Stomach (tissue), 19 donors: ENCODE data around the gene PTGDS. TPM values are rescaled to one million over a fixed set of nuclear protein-coding genes. Genes with fewer than 3 reads are reported as not detected.

ENCODE experiments used
- DNase-seq, 2 donors: peaks; one replicate each; pipeline versions ENCODE4 v3.0.0 to v3.0.0-alpha.2; 2013 to 2019
- H3K27ac ChIP-seq, 5 donors: fragments of 200-600 bp in 4 of 5; sonication (generic) in 4 of 5; one replicate each; pipeline ENCODE4 v1.5.1; 2013 to 2019; ENCODE audit warnings: mild to moderate bottlenecking in 1 of 5, moderate library complexity in 1 of 5
- H3K27me3 ChIP-seq, 3 donors: fragments of 200-600 bp; sonication (generic); one replicate each; pipeline ENCODE4 v1.5.1; 2017 to 2019; ENCODE audit warnings: mixed run types in 1 of 3
- H3K36me3 ChIP-seq, 4 donors: fragments of 200-600 bp; sonication (generic); 1 replicate in 3 of 4; 2 replicates in 1 of 4; pipeline ENCODE4 v1.5.1; 2016 to 2019
- H3K4me1 ChIP-seq, 4 donors: fragments of 200-600 bp; sonication (generic); one replicate each; pipeline ENCODE4 v1.5.1; 2016 to 2019
- H3K4me3 ChIP-seq, 4 donors: fragments of 200-600 bp; sonication (generic) in 3 of 4; one replicate each; pipeline ENCODE4 v1.5.1; 2016 to 2019; ENCODE audit warnings: mild to moderate bottlenecking in 1 of 4
- H3K9me3 ChIP-seq, 4 donors: fragments of 200-600 bp; sonication (generic); one replicate each; pipeline ENCODE4 v1.5.1; 2016 to 2019
- EP300 ChIP-seq: sonication (generic); formaldehyde crosslinking; IDR thresholded peaks from one replicate; pipeline ENCODE4 v1.6.1; 2017; ENCODE audit warnings: antibody characterized with exemption
- POLR2A ChIP-seq, 4 donors: fragments of 450-650 bp; IDR thresholded peaks; one replicate each; pipeline ENCODE4 v1.6.1; 2016; ENCODE audit warnings: antibody characterized with exemption in 4 of 4, control low read depth in 2 of 4, mild to moderate bottlenecking in 1 of 4, moderate library complexity in 1 of 4
- POLR2AphosphoS5 ChIP-seq, 3 donors: sonication (generic); formaldehyde crosslinking; IDR thresholded peaks; one replicate each; pipeline ENCODE4 v1.6.1; 2016; ENCODE audit warnings: antibody characterized with exemption in 3 of 3
- WGBS, 5 donors: extraction: QIAGEN DNeasy Blood & Tissue Kit in 3 of 5; methylation state at CpG; one replicate each; pipeline versions ENCODE4 v1.1.5 to v1.1.7; 2013 to 2018; 5-methylcytosine and 5-hydroxymethylcytosine counted together
- intact Hi-C: fragments of 100-400 bp; cut with DNase I; formaldehyde crosslinking; loops from one replicate; pipeline ENCODE4 v1.15.1; 2023; ENCODE audit warnings: low total_unique reads
- long read RNA-seq, 10 donors: transcript quantifications; one replicate each; lab custom pipeline, GENCODE V29; 2026
- polyA plus RNA-seq, 3 donors: library from polyadenylated mRNA; stranded (reverse); fragments of 200-250 nt; gene quantifications; one replicate each; pipeline ENCODE4 v1.2.3, GENCODE V29; 2013
- total RNA-seq, 5 donors: library from RNA; depleted of rRNA; stranded (reverse); fragments of >200 nt; gene quantifications; one replicate each; pipeline versions ENCODE4 v1.1.0 to v1.2.3, GENCODE V29; 2014 to 2016
- TF ChIP-seq, protein P1 (sequence below), 7 experiments: fragments of 450-650 bp in 4 of 7; fragments of 200-600 bp in 3 of 7; sonication (generic) in 3 of 7; IDR thresholded peaks; one replicate each; pipeline ENCODE4 v1.5.1; 2016 to 2019; ENCODE audit warnings: antibody characterized with exemption in 7 of 7, control low read depth in 2 of 7, mild to moderate bottlenecking in 1 of 7
- donor health status: healthy with polysubstance abuse.
- donor health status: Bipolar disorder and iron deficiency.
- donor health status: healthy.

Gene PTGDS
- total RNA-seq (10 to 100 TPM in 4 of 5 donors, 1 to 10 TPM in 1; 2.3 to 34.9 (median 30.4) TPM), polyA plus RNA-seq (10 to 100 TPM; 18.6 to 64.4 (median 37.3) TPM)
- long read RNA-seq, donor 1 = 0 reads
- long read RNA-seq, donor 2, partial matches to known transcripts = 0 of 2 reads
- long read RNA-seq, donor 2, other reads (novel, unspliced or antisense) = 0 of 2 reads
- long read RNA-seq, donor 3, partial matches to known transcripts = 0 of 4 reads
- long read RNA-seq, donor 3, other reads (novel, unspliced or antisense) = 0 of 4 reads
- long read RNA-seq, donor 4, partial matches to known transcripts = 0 of 1 reads
- long read RNA-seq, donor 4, other reads (novel, unspliced or antisense) = 0 of 1 reads
- long read RNA-seq, donor 5, partial matches to known transcripts = 0 of 1 reads
- long read RNA-seq, donor 5, other reads (novel, unspliced or antisense) = 0 of 1 reads
- long read RNA-seq, donor 6, transcript PTGDS-202 (7 exons, 807 nt) = major isoform, 8 of 8 reads
- long read RNA-seq, donor 6, partial matches to known transcripts = 0 of 8 reads
- long read RNA-seq, donor 6, other reads (novel, unspliced or antisense) = 0 of 8 reads
- long read RNA-seq, donor 7, partial matches to known transcripts = 0 of 4 reads
- long read RNA-seq, donor 7, other reads (novel, unspliced or antisense) = 0 of 4 reads
- long read RNA-seq, donor 8, partial matches to known transcripts = 0 of 2 reads
- long read RNA-seq, donor 8, other reads (novel, unspliced or antisense) = 0 of 2 reads
- long read RNA-seq, donor 9 = 0 reads
- long read RNA-seq, donor 10, partial matches to known transcripts = 0 of 1 reads
- long read RNA-seq, donor 10, other reads (novel, unspliced or antisense) = 0 of 1 reads

DNA sequence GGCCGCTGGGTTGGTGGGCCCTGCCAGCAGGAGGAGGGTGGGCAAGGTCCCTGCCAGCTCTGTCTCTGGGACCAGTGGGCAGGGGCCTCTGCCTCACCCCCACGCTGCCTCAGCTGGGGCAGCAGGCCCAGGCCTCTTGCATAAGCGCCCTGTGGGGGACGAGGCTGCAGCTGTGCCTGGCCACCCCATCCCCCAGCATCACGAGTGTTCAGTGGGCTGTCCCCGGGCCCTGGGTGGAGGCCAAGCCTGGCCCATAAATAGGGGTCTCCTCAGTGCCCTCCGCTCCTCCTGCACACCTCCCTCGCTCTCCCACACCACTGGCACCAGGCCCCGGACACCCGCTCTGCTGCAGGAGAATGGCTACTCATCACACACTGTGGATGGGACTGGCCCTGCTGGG, at the start of gene PTGDS:
PTGDS (plus strand) TSS at position 282 of the 400 bp plus-strand sequence; CDS start at position 357, 75 bp downstream.
- Histone ChIP-seq H3K9me3 (no peaks in the 10 kb centered on the region), H3K27me3 (peaks cover 0 to 30% (median 6%) of the 10 kb centered on the region in 3 donors), H3K27ac (peak within 1 kb of the TSS; percentile 15 to 66 (median 38)), H3K36me3 (no peaks in the 10 kb centered on the region), H3K4me1 (peaks cover 16 to 43% (median 29%) of the 10 kb centered on the region in 4 donors), H3K4me3 (peak within 1 kb of the TSS; percentile 49 to 62 (median 51))
- TF ChIP-seq POLR2AphosphoS5 (IDR thresholded peaks at IDR 0.05) (no peak), POLR2A (IDR thresholded peaks at IDR 0.05) (no peak), EP300 (no peak)
- TF ChIP-seq, protein P1, sequence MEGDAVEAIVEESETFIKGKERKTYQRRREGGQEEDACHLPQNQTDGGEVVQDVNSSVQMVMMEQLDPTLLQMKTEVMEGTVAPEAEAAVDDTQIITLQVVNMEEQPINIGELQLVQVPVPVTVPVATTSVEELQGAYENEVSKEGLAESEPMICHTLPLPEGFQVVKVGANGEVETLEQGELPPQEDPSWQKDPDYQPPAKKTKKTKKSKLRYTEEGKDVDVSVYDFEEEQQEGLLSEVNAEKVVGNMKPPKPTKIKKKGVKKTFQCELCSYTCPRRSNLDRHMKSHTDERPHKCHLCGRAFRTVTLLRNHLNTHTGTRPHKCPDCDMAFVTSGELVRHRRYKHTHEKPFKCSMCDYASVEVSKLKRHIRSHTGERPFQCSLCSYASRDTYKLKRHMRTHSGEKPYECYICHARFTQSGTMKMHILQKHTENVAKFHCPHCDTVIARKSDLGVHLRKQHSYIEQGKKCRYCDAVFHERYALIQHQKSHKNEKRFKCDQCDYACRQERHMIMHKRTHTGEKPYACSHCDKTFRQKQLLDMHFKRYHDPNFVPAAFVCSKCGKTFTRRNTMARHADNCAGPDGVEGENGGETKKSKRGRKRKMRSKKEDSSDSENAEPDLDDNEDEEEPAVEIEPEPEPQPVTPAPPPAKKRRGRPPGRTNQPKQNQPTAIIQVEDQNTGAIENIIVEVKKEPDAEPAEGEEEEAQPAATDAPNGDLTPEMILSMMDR (IDR thresholded peaks at IDR 0.05) = no peak
- intact Hi-C loops = no loop called here
- no peak for DNase-seq
- 57 to 84% (median 79%) methylated on average over 8 to 10 of the region's 10 CpGs for WGBS, 5 donors

- no peaks in the 10 kb centered on the region for H3K27me3 ChIP-seq
- H3K36me3 ChIP-seq = peaks cover 4 to 51% (median 49%) of the 10 kb centered on the region in 4 donors
- TF ChIP-seq POLR2AphosphoS5 (IDR thresholded peaks at IDR 0.05) (no peak), EP300 (no peak)
- H3K4me3 ChIP-seq = no peak overlapping the region
- DNase-seq = no peak
- 76 to 84% (median 80%) methylated on average over 8 to 9 of the region's 9 CpGs for WGBS, 5 donors
- no peaks in the 10 kb centered on the region for H3K4me1 ChIP-seq
- no peaks in the 10 kb centered on the region for H3K9me3 ChIP-seq
- intact Hi-C loops = no loop called here
- no peak overlapping the region for H3K27ac ChIP-seq
Observed at GRCh38 chr9:136928591-136928990, 48.7 kb upstream of the PTGDS start.

GRCh38 chr9:136930014-136930413, 47.3 kb upstream of the PTGDS start:
- H3K4me3 ChIP-seq = no peak overlapping the region
- no peaks in the 10 kb centered on the region for H3K27me3 ChIP-seq
- H3K4me1 ChIP-seq = no peaks in the 10 kb centered on the region
- DNase-seq = no peak
- intact Hi-C loops = no loop called here
- peaks cover 0 to 38% (median 35%) of the 10 kb centered on the region in 4 donors for H3K36me3 ChIP-seq
- no peak for TF ChIP-seq POLR2A (IDR thresholded peaks at IDR 0.05)
- TF ChIP-seq POLR2AphosphoS5 (IDR thresholded peaks at IDR 0.05) = no peak
- TF ChIP-seq EP300 = no peak
- TF ChIP-seq, protein P1 (IDR thresholded peaks at IDR 0.05) = no peak
- H3K27ac ChIP-seq = no peak overlapping the region
- WGBS, 5 donors = 96 to 98% (median 97%) methylated on average over 4 of the region's 4 CpGs
- no peaks in the 10 kb centered on the region for H3K9me3 ChIP-seq

DNA sequence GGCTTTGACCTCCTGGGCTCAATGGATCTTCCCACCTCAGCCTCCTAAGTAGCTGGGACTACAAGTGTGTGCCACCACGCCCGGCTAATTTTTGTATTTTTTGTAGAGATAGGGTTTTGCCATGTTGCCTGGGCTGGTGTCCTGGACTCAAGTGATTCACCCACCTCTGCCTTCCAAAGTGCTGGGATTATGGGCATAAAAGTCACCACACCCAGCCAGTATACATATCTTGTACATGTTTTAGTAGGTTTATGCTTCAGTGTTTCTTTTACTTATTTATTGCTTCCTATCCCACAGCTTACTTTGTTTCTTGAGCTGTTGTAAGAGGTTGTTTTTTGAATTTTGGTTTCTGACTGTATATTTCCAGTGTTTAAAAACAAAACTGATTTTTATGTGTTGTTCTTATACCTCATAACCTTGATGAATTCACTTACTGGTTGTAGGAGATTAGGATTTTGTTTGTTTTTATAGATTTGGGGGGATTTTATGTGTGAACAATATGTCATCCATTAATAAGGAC, 45.6 kb upstream of the PTGDS start:
- Histone ChIP-seq H3K27me3 (no peaks in the 10 kb centered on the region), H3K27ac (no peak overlapping the region), H3K4me3 (no peak overlapping the region), H3K36me3 (peaks cover 0 to 21% (median 19%) of the 10 kb centered on the region in 4 donors), H3K4me1 (no peaks in the 10 kb centered on the region), H3K9me3 (no peaks in the 10 kb centered on the region)
- WGBS, 5 donors = 92 to 100% (median 95%) methylated on average over 2 of the region's 2 CpGs
- intact Hi-C loops = no loop called here
- TF ChIP-seq, protein P1 (IDR thresholded peaks at IDR 0.05) = no peak
- TF ChIP-seq POLR2A (IDR thresholded peaks at IDR 0.05) = no peak
- no peak for TF ChIP-seq POLR2AphosphoS5 (IDR thresholded peaks at IDR 0.05)
- TF ChIP-seq EP300 = no peak
- no peak for DNase-seq
